Mesodermal cell (in vitro differentiated cells): Measurements from ENCODE around the gene F10.
"Not testable (repeated sequence)": the region's sequence is repeated elsewhere in the genome, so short reads cannot be mapped to it uniquely, and the experiment has no call there.

Source experiments
- H3K27ac ChIP-seq: 2 replicates; pipeline ENCODE4 v1.7.0; 2013; ENCODE audit warnings: mild to moderate bottlenecking, low read depth, low read length, moderate library complexity; ENCODE audit not compliant: severe bottlenecking
- H3K36me3 ChIP-seq: 2 replicates; pipeline ENCODE4 v1.7.1; 2013; ENCODE audit warnings: mild to moderate bottlenecking, low read length, moderate library complexity; ENCODE audit not compliant: control insufficient read depth, insufficient read depth
- H3K4me1 ChIP-seq: one replicate; pipeline ENCODE4 v1.7.1; 2013; ENCODE audit warnings: mild to moderate bottlenecking, low read length; ENCODE audit not compliant: insufficient read depth, control insufficient read depth, poor library complexity, severe bottlenecking
- H3K4me3 ChIP-seq: 2 replicates; pipeline ENCODE4 v1.7.0; 2013; ENCODE audit warnings: low read length, control low read depth, mild to moderate bottlenecking; ENCODE audit not compliant: insufficient read depth, poor library complexity, severe bottlenecking; ENCODE audit errors: extremely low read depth
- H3K9me3 ChIP-seq: 2 replicates; pipeline ENCODE4 v1.7.1; 2013; ENCODE audit warnings: mild to moderate bottlenecking, low read length, moderate library complexity; ENCODE audit not compliant: control insufficient read depth
- WGBS, 2 experiments: methylation state at CpG; one replicate each; pipeline ENCODE4 v1.1.5; 2013; ENCODE audit warnings: missing lambda C conversion rate in 2 of 2; ENCODE audit not compliant: insufficient coverage in 2 of 2; 5-methylcytosine and 5-hydroxymethylcytosine counted together

F10 gene

GRCh38 chr13:113157929-113158747 lies 35.5 kb downstream of the F10 start, which contains the start of gene PROZ:
PROZ (plus strand) TSS chr13:113158648; CDS start chr13:113158661, 13 bp downstream.
- 63 to 68% methylated on average over 14 to 15 of the region's 16 CpGs for WGBS, 2 experiments
- Histone ChIP-seq H3K9me3 (no peaks in the 10 kb centered on the region), H3K4me3 (no peak within 1 kb of the TSS), H3K4me1 (no peaks in the 10 kb centered on the region), H3K36me3 (no peaks in the 10 kb centered on the region), H3K27ac (no peak within 1 kb of the TSS)

- no peak overlapping the region for H3K4me3 ChIP-seq
- no peaks in the 10 kb centered on the region for H3K36me3 ChIP-seq
- no peaks in the 10 kb centered on the region for H3K9me3 ChIP-seq
- no peaks in the 10 kb centered on the region for H3K4me1 ChIP-seq
- H3K27ac ChIP-seq, result no peak overlapping the region
- 88 to 93% methylated on average over 3 to 4 of the region's 7 CpGs for WGBS, 2 experiments
These were observed 36.3 kb downstream of the F10 start for GRCh38 chr13:113158946-113159345.

- H3K27ac ChIP-seq, result no peak overlapping the region
- no peaks in the 10 kb centered on the region for H3K9me3 ChIP-seq
- H3K4me3 ChIP-seq, result no peak overlapping the region
- WGBS, 2 experiments, result 76 to 86% methylated on average over 17 to 19 of the region's 20 CpGs
- no peaks in the 10 kb centered on the region for H3K36me3 ChIP-seq
- H3K4me1 ChIP-seq, result no peaks in the 10 kb centered on the region
These were observed 37.1 kb downstream of the F10 start for GRCh38 chr13:113159701-113160100.

- WGBS, 2 experiments, result 82 to 85% methylated on average over 12 of the region's 12 CpGs
- Histone ChIP-seq H3K9me3 (no peaks in the 10 kb centered on the region), H3K36me3 (no peaks in the 10 kb centered on the region), H3K4me1 (no peaks in the 10 kb centered on the region), H3K4me3 (no peak overlapping the region), H3K27ac (no peak overlapping the region)
These were observed 38.4 kb downstream of the F10 start for GRCh38 chr13:113160983-113161382.

GRCh38 chr13:113161433-113161832 lies 38.8 kb downstream of the F10 start:
- H3K36me3 ChIP-seq, result no peaks in the 10 kb centered on the region

GRCh38 chr13:113161975-113162374 lies 39.4 kb downstream of the F10 start:
- H3K4me3 ChIP-seq, H3K4me1 ChIP-seq, H3K36me3 ChIP-seq, H3K9me3 ChIP-seq, H3K27ac ChIP-seq: not testable (repeated sequence)
- WGBS, 2 experiments, result 30% methylated on average over 2 of the region's 13 CpGs; no CpG with 5 or more reads in 1 of the 2 experiments

More at GRCh38 chr13:113161433-113161832, 38.8 kb downstream of the F10 start:
- no peak overlapping the region for H3K27ac ChIP-seq
- no peaks in the 10 kb centered on the region for H3K4me1 ChIP-seq
- WGBS, 2 experiments, result 54 to 55% methylated on average over 6 to 14 of the region's 16 CpGs
- no peak overlapping the region for H3K4me3 ChIP-seq
- H3K9me3 ChIP-seq, result no peaks in the 10 kb centered on the region

GRCh38 chr13:113162783-113163685 lies 40.4 kb downstream of the F10 start:
- no peak overlapping the region for H3K27ac ChIP-seq
- H3K4me3 ChIP-seq, result no peak overlapping the region
- H3K36me3 ChIP-seq, result peaks cover 7% of the 10 kb centered on the region
- H3K4me1 ChIP-seq, result no peaks in the 10 kb centered on the region
- 60 to 63% methylated on average over 16 to 19 of the region's 25 CpGs for WGBS, 2 experiments
- H3K9me3 ChIP-seq, result no peaks in the 10 kb centered on the region

- Histone ChIP-seq H3K36me3 (peaks cover 19% of the 10 kb centered on the region), H3K9me3 (no peaks in the 10 kb centered on the region), H3K27ac (no peak overlapping the region), H3K4me3 (no peak overlapping the region), H3K4me1 (no peaks in the 10 kb centered on the region)
- WGBS, 2 experiments, result 93 to 95% methylated on average over 11 of the region's 12 CpGs
These were observed 41.9 kb downstream of the F10 start for GRCh38 chr13:113164492-113164891.

GRCh38 chr13:113166266-113166665 lies 43.7 kb downstream of the F10 start:
- H3K27ac ChIP-seq, result no peak overlapping the region
- H3K36me3 ChIP-seq, result peaks cover 28% of the 10 kb centered on the region
- no peak overlapping the region for H3K4me3 ChIP-seq
- peaks cover 7% of the 10 kb centered on the region for H3K4me1 ChIP-seq
- H3K9me3 ChIP-seq, result no peaks in the 10 kb centered on the region
- WGBS, 2 experiments, result 96 to 98% methylated on average over 5 to 6 of the region's 10 CpGs

GRCh38 chr13:113166681-113167080 lies 44.1 kb downstream of the F10 start:
- H3K4me3 ChIP-seq, result no peak overlapping the region
- no peak overlapping the region for H3K27ac ChIP-seq
- 91 to 96% methylated on average over 3 of the region's 5 CpGs for WGBS, 2 experiments
- H3K9me3 ChIP-seq, result no peaks in the 10 kb centered on the region
- peaks cover 31% of the 10 kb centered on the region for H3K36me3 ChIP-seq
- H3K4me1 ChIP-seq, result peaks cover 7% of the 10 kb centered on the region
